HFFc6 (cell line): ENCODE measurements around the gene HOXB1. TPM values are rescaled to one million over a fixed set of nuclear protein-coding genes. Genes with fewer than 3 reads are reported as not detected.

Experiments used
- DNase-seq: peaks from one replicate; pipeline ENCODE4 v3.0.0-alpha.2; 2018
- H3K27ac Mint-ChIP-seq: 2 replicates; pipeline ENCODE4 v1.8.0; 2020; ENCODE audit warnings: mild to moderate bottlenecking, mixed read lengths
- H3K27me3 Mint-ChIP-seq: 2 replicates; pipeline ENCODE4 v1.8.0; 2021; ENCODE audit warnings: mild to moderate bottlenecking, moderate library complexity, mixed read lengths; ENCODE audit not compliant: insufficient read depth
- H3K36me3 Mint-ChIP-seq: 2 replicates; pipeline ENCODE4 v1.8.0; 2021; ENCODE audit warnings: low read depth, mixed read lengths
- H3K4me1 Mint-ChIP-seq: 2 replicates; pipeline ENCODE4 v1.8.0; 2020; ENCODE audit warnings: low read depth, mixed read lengths
- H3K4me3 Mint-ChIP-seq: 2 replicates; pipeline ENCODE4 v1.8.0; 2020; ENCODE audit warnings: mild to moderate bottlenecking, moderate library complexity, mixed read lengths
- H3K9me3 Mint-ChIP-seq: 2 replicates; pipeline ENCODE4 v1.8.0; 2020; ENCODE audit warnings: mild to moderate bottlenecking, mixed read lengths
- CTCF ChIP-seq: fragments of 200-600 bp; sonication (generic); IDR thresholded peaks from 2 replicates; pipeline ENCODE4 v1.5.0; 2021; ENCODE audit warnings: antibody characterized with exemption, mild to moderate bottlenecking
- long read RNA-seq: library from polyadenylated mRNA; unstranded; transcript quantifications from one replicate; pipeline ENCODE4 v2.0.0, GENCODE V29; 2019
- total RNA-seq, 6 experiments: library from RNA; stranded (reverse); fragmentation: NEBNext Ultra II Directional; extraction: Animal tissue kit (Norgen Biotek cat#: 25700); gene quantifications; 2 replicates in 1 of 6; 3 replicates in 5 of 6; pipeline ENCODE4 v1.2.3, GENCODE V29; 2021

The HOXB1 gene
- not detected for total RNA-seq
- long read RNA-seq, result 0 reads

GRCh38 chr17:48530887-48531272, at the start of gene HOXB1:
Gene HOXB1, minus strand, starts transcription at chr17:48531011. Its CDS starts 107 bp downstream, at chr17:48530904.
- Mint-ChIP-seq H3K4me1 (no peaks in the 10 kb centered on the region), H3K36me3 (no peaks in the 10 kb centered on the region), H3K27me3 (peaks cover 74% of the 10 kb centered on the region), H3K4me3 (no peak within 1 kb of the TSS), H3K27ac (no peak within 1 kb of the TSS), H3K9me3 (no peaks in the 10 kb centered on the region)
- no peak for DNase-seq
- TF ChIP-seq CTCF, result no peak

DNA sequence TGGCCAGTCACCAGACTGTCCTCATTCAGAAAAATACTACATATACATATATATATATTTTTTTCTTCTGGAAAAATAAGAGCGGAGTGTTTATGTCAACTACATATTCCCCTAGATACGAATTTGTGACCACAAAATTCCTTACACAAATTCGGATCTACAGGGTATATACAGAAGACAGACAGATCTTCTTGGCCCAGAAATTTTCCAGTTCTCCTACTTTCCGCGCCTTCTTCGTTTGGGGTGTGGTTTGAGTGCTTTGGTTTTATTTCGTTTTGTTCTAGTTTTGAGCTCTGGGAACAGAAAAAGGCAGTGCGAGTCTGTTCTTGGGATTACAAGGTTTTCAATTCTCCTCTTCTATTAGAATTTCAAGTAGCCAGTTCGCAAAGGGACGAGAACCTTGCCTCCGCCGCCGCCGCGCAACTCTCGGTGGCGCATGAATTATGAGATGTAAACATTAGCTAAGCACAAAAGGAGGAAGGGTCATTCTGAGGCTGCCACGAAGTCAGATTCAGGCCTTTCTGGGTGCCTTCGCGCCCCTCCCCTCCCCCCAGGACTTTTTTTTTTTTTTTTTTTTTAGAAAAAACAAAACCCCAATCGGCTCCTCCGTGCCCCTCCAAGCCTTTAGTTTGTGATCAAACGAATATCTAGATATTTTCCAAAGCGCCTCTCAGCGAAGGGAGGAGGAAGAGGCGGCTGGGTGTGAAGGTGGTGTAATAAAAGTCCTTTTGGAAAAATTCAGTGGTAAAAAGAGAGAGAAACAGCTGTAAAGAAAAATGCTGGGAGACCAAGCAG, 49.1 kb upstream of the HOXB1 start:
- no peak overlapping the region for H3K4me3 Mint-ChIP-seq
- no peak for TF ChIP-seq CTCF

DNA sequence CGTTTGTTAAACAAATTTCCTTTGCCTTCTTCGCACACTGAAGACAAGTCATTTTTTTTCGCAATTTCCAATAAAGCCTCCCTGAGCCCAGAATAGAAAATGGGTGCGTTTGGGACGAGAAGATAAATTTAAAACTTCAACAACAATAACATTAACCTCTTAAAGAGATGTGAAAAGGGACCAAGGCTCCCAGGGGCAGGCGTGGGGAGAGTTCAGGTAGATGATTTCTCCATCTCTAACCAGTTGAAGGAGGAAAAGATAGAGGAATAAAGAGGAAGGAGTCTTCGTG, 48.6 kb upstream of the HOXB1 start:
- no peak overlapping the region for H3K27ac Mint-ChIP-seq
- TF ChIP-seq CTCF, result no peak
- no peaks in the 10 kb centered on the region for H3K36me3 Mint-ChIP-seq
- peaks cover 80% of the 10 kb centered on the region for H3K27me3 Mint-ChIP-seq
- no peak for DNase-seq
- H3K9me3 Mint-ChIP-seq, result no peaks in the 10 kb centered on the region
- no peak overlapping the region for H3K4me3 Mint-ChIP-seq
- H3K4me1 Mint-ChIP-seq, result peaks cover 7% of the 10 kb centered on the region; the same call in 1 of the 2 replicates

More for the DNA sequence above, 49.1 kb upstream of the HOXB1 start:
- Mint-ChIP-seq H3K27ac (no peak overlapping the region), H3K9me3 (no peaks in the 10 kb centered on the region), H3K4me1 (peaks cover 9% of the 10 kb centered on the region), H3K36me3 (no peaks in the 10 kb centered on the region), H3K27me3 (peaks cover 76% of the 10 kb centered on the region)
- no peak for DNase-seq

- Mint-ChIP-seq H3K9me3 (no peaks in the 10 kb centered on the region), H3K4me3 (no peak overlapping the region), H3K27ac (no peak overlapping the region), H3K4me1 (peaks cover 7% of the 10 kb centered on the region; the same call in 1 of the 2 replicates), H3K36me3 (no peaks in the 10 kb centered on the region), H3K27me3 (peaks cover 84% of the 10 kb centered on the region)
- no peak for DNase-seq
- no peak for TF ChIP-seq CTCF
Measured at GRCh38 chr17:48578616-48579470, 48.0 kb upstream of the HOXB1 start.

GRCh38 chr17:48577946-48578615, 47.3 kb upstream of the HOXB1 start, which contains the start of gene HOXB4:
Gene HOXB4, minus strand, starts transcription at chr17:48578350. Its CDS starts 31 bp downstream, at chr17:48578319.
- Mint-ChIP-seq H3K27me3 (peaks cover 84% of the 10 kb centered on the region), H3K4me3 (no peak within 1 kb of the TSS), H3K4me1 (peaks cover 7% of the 10 kb centered on the region; the same call in 1 of the 2 replicates), H3K27ac (no peak within 1 kb of the TSS), H3K9me3 (no peaks in the 10 kb centered on the region), H3K36me3 (no peaks in the 10 kb centered on the region)
- DNase-seq, result no peak
- no peak for TF ChIP-seq CTCF
